GM19455 (cell line): Measurements from ENCODE around the gene EP400.
A peak's percentile ranks its signal among the peaks of the same experiment; 100 is the strongest.

ENCODE experiments used
- ATAC-seq: cut with Tn5 transposase; IDR thresholded peaks from one replicate; pipeline ENCODE4 v1.9.1; 2021; ENCODE audit not compliant: unreplicated experiment

Gene EP400

DNA sequence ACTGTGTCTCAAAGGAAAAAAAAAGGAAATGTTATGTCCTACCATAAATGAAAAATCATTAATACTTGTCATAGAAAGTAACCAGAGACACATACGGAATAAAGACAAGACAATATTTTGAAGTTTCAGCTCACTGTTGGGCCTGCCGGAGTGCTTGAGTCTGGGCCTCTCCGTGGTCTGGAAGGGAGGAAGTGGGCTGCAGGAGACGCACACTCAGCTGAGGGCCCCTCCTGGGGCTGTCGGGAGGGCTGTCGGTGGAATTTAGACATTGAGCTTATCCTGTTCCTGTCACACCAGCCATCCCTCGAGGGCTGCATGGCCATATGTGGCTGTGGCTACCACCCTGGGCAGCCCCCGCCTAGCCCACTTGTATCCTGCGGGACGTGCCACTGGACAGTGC is 113.7 kb downstream of the EP400 start:
- ATAC-seq: no peak

DNA sequence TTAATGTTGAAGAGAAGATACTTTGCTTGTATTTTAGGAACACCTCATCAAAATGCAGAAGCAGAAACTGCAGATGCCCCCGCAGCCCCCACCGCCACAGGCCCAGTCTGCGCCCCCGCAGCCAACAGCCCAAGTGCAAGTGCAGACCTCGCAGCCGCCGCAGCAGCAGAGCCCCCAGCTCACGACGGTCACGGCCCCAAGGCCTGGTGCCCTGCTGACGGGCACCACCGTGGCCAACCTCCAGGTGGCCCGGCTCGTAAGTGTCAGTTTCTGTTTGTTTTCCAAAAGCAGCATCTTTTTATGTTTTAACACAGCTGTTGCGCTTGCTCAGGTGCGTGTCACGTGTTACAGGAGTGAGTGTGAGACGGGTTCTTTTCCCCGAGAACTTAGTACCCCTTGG is 114.9 kb downstream of the EP400 start:
- no peak for ATAC-seq

DNA sequence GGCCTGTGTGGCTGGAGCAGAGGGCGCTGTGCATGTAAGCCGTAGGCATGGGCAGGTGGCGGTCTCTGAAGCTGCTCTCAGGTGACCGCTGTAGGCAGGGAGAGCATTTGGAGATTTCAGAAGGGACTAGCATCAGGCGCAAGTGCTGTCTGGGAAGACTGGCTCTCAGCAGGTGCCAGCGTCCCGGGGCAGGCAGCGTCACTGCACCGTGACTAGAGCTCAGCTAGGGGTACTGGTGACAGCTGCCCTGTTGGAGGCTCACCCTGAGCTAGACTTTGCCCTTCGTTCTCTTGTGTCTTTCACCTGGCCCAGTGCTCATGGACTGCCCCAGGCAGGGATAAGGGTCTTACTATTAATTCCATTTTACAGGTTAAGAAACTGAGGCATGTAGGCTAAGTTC is 115.5 kb downstream of the EP400 start:
- no peak for ATAC-seq

DNA sequence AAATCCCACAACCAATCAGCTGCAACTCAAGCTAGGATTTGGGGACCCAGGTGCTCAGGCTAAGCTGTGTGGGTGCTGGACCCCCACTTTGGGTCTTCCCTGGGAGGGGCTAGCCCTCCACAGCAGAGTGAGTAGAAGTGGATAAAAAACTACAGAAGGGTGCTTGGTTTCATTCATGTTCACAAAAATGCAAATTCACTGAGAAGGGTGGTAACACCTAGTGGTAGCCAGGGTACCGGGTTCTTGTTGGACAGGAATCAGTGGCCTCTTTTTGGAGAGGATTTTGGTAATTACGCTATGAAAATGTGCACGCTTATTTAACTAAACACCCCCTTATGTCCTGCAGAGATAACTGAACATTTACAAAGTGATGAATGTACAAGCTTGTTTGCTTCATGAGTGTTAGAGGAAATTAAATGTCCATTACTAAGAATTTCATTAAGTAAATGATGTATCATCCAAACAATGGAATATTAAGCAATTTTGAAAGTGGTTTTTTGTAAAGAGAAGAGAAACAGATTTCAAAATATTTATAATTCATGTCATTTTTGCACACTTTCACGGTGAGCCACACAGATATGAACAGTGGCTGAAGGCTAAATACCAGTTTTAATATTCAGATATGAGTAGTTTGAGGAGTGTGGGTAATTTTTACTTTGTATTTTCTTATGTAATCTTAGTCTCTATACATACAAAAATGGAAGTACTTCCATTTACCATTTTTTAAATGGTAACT is 116.0 kb downstream of the EP400 start:
- ATAC-seq: no peak

DNA sequence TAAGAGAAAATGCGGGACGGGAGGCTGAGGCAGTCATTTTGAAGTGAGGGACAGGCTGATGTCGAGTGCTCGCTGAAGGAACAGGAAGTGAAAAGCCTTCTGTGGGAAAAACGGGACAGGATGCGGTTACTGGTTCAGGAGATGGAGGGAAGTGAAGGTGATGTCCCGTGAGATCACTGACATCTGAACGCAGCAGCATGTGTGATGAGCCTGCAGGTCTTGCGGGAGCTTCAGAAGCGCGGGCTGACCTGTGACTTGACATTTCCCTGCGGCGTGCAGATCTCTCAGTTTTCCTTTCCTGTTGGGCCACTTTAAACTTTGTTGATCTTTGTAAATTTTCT is 116.6 kb downstream of the EP400 start:
- no peak for ATAC-seq

DNA sequence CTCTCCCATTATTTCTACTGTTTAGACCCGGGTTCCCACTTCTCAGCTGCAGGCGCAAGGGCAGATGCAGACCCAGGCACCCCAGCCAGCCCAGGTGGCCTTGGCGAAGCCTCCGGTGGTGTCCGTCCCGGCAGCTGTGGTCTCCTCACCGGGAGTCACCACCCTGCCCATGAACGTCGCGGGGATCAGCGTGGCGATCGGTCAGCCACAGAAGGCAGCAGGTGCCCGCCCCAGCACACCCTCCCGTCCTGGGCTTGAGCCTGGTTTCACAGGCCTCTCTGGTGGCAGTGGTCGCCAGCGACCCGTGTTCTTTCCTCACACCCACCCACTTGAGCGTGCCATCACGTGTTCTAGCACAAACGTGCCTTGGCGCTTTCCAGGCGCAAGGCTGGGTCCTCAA is 117.0 kb downstream of the EP400 start:
- no peak for ATAC-seq

DNA sequence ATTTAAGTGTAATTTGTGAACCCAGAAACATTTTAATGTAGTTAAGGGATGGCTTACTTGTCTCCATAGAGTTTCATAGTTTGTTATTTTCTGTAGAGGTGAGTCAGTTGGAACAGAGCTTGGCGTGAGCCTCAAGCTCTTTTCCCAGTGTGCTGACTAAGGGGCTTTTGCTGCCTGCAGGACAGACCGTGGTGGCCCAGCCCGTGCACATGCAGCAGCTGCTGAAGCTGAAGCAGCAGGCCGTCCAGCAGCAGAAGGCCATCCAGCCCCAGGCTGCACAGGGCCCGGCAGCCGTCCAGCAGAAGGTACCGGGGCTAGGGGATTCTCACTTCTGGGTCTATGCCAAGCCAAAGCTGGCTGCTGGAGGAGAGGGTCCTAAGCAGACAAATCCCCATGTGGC is 117.4 kb downstream of the EP400 start:
- ATAC-seq: no peak

DNA sequence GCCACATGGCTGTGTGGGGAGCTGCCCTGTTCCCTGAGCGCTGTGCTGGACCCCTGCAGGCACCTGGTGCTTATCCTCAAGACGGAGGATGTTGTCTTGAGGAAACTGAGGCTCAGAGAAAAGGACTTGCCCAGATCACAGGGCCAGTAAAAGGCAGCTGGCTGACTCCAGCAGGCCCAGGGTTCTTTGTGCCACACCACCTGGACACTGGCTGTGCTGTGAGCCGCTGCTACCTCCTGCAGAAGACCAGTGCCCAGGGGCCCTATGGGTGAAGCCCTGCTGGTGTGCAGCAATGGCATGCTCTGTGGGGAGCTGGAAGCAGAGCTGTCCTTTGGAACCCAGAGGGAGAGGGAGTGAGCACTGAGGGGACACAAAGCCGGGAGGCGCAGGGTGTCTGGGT is 118.5 kb downstream of the EP400 start:
- no peak for ATAC-seq

DNA sequence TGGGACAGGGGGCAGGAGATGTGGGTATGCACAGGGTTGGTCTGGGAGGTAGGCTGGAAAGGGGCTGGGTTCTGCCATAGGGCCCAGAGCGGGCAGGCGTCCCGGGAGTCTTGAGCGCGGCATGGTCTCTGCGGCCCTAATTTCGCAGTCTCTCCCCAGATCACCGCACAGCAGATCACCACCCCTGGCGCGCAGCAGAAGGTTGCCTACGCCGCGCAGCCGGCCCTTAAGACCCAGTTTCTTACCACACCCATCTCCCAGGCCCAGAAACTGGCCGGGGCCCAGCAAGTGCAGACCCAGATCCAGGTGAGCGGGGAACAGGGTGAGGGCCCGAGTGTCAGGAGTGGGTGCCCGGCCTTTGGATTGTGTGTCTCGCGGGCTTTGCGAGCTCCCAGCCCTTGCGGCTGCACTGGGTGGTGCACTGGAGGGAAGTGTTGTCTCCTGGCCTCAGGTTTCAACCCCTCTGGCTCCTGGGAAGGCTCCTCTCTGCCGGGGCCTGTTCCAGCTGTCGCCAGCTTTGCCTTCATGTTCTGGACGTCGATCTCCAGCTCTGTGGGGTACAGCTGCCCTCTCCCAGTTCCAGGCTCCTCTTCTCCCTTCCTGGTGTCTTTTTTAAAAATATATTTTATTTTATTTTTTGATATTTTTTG is 119.7 kb downstream of the EP400 start:
- ATAC-seq: no peak

DNA sequence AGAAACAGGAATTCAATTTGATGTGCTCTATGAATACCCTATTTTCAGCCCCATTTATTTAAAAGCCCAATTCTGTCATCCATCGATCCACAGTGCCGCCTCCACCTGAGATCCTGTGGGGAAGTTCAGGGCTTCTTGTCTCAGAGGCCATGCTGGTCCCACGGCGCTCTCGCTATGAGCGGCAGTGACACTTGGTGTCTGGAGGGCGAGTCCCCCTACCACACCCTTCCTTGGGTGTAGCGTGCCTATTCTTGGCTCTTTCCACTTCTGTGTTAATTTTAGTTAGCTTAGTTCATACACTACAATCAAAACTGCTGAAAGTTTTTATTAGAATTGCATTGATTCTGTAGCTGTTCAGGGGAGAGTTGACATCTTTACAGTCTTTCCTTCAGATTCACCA is 120.6 kb downstream of the EP400 start:
- no peak for ATAC-seq

DNA sequence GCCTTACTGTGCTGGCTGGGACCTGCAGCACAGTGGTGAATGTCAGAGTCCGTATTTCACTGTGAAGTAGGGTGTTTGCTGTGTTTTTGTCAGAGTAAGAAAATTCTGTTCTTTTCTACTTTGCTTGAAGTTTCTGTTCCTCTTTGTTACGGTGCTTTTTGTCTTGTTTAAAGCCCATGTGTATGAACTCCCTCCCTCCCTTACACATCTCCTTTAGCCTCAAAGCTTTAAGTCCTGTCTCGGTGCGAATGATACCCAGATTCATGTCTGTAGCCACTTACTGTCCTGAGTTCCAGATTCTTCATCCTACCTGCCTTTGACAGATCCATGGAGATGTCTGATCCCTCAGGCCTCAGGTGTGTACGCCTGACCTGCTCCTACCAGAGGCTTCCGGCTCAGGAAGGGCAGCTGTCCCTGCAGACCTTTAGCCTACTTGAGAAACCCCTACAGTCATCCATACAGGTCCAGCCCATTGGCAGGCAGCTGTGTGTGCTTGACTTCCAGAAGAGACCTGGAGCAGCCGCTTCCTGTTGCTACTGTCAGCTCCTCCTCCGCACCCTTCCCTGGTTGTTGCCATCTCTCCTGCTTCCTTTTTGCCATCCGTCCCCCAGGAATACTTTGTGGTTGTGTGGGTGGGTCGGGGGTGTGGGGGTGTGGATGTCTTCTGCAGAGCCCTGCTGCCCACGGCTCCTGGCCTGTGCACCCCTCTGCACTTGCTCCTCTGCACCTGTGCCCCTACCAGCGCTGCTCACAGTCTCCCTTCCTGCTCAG is 121.5 kb downstream of the EP400 start:
- peak; percentile 86 for ATAC-seq

DNA sequence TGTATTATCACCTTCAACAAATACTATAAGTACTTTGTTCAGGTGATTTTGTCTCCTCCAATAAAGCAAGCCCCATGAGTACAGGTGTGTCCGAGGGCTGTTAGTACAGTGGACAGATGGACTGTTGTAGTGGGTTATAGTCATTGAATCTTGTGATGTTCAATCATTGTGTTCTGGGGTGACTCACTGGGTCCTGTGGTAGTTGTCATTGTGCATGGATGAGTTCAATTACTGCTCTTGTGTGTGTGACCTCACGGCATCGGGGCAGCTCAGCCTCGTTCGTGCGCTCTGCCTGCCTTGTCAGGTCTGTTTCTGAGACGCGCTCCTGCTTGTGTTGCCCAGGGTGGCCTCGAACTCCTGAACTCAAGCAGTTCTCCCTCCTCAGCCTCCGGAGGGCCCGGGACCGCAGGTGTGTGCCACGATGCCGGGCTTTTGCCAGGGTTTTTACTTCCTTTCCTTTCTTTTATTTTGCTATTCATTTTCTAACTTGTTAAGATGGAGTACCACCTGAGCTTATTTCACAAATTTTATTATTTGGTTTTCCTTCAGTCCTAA is 122.2 kb downstream of the EP400 start:
- ATAC-seq: no peak

DNA sequence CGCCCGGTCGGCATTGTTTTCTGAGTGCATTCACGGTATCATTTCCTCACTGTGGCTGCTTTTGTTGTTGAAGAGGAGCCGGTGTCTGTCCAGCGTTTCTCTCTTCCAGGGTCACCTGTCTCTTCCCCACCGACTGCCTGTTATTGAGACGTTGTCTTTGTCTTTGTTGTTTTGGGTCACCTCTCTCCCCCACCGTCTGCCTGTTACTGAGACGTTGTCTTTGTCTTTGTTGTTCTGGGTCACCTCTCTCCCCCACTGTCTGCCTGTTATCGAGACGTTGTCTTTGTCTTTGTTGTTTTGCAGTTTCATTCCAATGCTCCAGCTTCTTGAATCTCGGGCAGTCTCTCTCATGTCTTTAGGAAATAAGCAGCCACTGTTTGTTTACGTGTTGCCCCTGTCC is 124.5 kb downstream of the EP400 start:
- no peak for ATAC-seq

DNA sequence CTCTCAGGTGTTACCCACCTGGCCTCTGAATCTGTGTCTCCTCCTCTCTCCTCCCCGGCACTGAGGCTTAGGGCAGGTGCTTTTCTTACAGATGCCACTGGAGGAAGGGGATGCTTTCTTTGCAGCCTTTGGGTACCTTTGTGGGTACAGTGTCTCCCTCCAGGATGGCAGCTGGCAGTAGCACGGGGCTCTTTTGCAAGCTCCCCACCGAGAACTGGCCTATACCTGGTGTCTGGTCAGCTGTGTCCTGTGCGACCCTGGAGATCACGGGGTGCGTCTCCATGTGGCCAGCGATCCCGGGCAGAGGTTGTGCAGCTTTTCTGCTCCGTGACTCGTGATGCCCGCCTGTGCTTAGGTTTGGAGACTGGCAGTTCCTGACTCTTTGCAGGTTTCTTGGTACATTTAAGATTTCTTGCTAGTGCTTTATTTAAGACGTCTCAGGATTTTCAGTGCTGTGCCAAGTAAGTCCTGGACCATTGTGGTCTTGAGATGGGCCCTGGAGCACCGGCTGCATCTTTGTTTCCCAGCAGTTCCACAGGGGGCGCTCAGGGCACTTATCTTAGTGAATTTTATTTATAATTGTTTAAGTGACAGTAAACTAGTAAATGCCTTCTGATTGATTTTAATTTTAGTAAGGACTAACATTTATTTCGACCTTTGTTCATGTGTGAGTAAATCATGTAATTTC is 125.4 kb downstream of the EP400 start:
- no peak for ATAC-seq

DNA sequence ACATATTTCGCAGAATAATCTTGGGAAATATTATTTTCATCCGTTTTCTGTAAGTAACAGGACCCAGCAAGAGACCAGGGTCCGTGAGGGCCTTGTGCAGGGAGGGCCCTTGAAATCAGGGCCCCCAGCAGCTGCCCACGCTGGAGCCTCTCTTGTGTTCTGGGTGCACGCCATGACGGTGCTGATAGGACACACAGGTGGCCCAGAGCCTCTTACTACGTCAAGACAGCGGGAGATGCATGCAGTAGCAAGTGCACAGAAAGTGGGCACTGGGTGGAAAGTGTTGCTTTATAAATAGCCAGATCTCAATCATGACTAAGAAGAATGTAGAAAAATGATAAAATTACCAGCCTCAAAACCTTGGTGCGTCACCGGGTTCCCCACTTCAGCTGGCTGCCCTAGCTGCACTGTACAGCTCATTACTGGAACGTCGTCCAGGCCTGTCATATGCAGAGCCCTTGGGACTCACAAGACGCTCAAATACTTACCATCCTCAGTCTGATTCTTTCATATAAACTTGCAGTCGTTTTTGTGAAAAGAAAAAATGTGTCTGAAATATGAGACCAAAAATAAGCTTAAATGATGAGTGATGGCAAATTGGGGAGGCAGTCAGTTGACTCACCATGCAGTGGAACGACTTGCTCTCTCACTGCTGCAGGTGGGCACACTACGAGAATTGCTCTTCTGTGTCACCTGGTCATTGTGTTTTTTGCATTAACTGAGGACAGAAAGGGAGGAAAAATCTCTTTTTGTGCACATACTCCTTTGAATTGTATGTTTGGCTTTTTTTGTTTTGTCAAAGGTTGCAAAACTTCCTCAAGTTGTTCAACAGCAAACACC is 126.2 kb downstream of the EP400 start:
- ATAC-seq: no peak

DNA sequence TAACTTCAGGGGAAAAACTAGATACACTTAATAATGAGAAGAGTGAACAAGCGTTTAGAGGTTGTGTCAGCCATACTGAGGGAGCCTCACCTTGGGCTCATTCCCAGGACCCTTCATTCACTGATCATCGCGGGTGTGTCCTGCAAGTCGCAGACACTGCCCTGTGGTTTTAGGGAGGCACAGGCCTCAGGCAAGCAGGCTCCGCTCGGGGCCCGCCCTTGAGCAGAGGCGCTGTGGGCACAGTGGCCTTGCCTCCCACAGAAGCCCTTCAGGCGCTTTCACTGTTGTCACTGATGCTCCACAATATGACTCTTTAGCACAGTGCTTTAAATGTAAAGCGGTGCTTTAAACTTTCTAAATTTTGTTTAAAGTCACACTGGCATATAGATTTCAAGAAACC is 127.0 kb downstream of the EP400 start:
- no peak for ATAC-seq

DNA sequence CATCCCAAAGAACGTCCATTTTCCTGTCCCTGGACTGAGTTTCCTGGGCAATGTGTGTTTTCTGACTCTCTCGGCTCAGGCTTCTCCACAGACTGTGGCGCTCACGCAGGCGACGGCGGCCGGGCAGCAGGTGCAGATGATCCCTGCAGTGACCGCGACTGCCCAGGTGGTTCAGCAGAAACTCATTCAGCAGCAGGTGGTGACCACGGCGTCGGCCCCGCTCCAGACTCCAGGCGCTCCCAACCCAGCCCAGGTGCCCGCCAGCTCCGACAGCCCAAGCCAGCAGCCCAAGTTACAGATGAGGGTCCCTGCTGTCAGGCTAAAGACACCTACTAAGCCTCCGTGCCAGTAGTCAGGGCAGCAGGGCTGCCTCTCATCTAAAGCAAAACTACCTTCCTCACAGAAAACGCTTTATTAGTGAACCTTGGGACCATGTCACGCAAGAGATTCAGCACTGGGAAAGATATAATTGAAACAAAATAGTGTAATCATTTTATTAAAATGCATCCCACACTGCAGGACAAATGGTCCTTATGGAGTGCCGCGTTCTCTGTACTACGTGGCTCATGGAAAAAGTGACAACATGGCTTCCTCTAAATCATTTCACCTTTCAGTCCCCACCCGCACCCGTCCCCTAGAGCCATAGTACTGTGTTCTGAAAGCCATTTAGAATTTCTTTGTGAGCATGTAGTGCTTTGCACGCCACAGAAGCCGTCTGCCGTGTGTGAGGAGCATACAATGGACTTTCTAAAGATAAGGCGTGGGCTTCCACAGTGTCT is 127.8 kb downstream of the EP400 start:
- ATAC-seq: no peak

DNA sequence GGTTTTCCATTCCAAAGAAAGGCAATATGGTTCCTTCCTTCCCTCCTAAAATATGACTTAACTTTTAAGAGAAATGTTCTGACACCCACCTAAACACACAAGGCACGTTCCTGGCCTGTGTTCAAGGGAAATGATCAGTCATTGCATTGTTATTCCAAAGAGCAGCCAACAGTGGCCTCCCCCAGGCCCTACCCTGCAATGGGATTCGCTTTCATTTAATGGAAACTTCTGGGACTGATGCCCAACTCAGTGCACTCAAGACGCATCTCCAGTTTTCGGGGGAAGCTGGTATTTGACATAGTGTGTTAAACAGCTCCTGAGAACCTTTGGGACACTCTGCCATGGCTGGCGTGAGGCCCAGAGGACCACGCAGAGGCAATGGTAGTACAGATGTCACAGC is 128.4 kb downstream of the EP400 start:
- ATAC-seq: no peak

DNA sequence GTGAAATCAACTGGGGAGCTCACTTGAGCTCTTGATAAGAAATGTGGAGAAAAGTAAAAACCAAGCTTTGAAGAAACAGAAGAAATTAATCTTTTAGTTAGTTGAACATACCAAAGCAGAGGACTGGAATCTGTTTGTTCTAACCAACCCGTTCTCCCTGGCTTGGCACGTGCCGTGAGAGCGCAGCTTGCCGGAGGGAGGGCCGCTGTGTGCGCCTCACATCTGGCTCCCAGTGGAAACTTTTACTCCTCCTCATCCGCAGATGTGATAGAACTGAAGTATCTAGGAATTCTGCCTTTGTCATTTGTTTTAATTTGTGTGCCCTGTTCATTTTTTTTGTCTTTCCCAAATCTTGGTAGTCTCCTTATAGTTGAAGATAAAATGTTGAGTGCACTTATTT is 129.5 kb downstream of the EP400 start:
- ATAC-seq: no peak

DNA sequence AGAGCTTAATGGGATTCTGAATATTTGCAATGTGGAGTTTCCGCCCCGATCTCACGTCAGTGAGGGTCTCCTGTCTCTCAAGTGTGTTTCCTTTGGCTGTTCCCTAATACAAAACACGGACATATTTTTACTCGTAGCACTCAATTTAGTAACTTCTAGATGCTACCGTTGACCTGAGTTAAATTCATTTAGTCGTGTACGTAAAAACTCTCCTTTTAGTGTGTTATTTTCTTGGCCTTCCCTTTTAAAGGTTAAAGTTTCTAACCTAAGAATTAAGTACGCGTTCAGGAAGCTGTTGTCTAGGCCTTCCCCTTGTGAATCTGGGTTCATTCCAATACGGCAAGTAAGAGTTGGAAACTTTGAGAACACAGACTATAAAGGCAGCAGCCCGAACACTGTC is 130.0 kb downstream of the EP400 start:
- no peak for ATAC-seq
